ENCODE results near the gene GPR108.

DNA sequence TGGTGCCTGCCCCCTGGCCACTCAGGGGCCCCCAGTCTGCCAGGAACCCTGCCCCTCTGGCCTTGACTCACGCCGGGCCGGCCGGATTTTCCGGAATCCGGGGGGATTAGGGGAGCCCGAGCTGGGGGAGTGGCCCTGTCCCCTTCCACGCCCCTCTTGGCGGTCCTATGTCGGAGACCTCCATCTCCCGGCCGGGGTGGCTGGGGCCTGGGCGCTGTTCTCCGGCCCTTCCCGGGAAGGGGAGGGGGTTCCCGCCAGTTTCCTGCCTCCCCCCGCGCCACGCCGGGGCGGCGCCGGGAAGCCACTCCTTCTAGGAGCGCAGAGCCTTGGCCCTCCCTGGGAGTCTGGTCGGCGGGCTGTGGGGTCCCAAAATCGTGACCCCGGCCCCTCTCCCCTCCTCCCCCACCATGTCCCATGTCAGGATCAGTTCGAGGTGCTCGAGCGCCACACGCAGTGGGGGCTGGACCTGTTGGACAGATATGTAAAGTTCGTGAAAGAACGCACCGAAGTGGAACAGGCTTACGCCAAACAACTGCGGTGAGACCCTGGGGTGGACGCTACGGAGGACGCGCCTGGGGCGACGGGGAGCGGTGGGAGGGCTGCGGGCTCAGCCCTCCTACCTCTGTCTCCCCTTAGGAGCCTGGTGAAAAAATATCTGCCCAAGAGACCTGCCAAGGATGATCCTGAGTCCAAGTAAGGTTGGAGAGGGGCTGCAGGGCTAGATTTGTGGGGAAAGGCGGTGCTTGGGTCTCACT lies 3.4 kb upstream of the GPR108 start:
- TF ChIP-seq, protein P1, sequence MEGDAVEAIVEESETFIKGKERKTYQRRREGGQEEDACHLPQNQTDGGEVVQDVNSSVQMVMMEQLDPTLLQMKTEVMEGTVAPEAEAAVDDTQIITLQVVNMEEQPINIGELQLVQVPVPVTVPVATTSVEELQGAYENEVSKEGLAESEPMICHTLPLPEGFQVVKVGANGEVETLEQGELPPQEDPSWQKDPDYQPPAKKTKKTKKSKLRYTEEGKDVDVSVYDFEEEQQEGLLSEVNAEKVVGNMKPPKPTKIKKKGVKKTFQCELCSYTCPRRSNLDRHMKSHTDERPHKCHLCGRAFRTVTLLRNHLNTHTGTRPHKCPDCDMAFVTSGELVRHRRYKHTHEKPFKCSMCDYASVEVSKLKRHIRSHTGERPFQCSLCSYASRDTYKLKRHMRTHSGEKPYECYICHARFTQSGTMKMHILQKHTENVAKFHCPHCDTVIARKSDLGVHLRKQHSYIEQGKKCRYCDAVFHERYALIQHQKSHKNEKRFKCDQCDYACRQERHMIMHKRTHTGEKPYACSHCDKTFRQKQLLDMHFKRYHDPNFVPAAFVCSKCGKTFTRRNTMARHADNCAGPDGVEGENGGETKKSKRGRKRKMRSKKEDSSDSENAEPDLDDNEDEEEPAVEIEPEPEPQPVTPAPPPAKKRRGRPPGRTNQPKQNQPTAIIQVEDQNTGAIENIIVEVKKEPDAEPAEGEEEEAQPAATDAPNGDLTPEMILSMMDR (IDR thresholded peaks at IDR 0.05; ENCODE audit: insufficient read depth, low read depth, low read length) = no peak
- no peak for TF ChIP-seq EZH2 (IDR thresholded peaks at IDR 0.05; ENCODE audit: insufficient read depth, low read length)

Data from astrocyte (in vitro differentiated cells and primary cell).